HepG2 (cell line): ENCODE data around the gene EBF4. TPM values are rescaled to one million over a fixed set of nuclear protein-coding genes. Genes with fewer than 3 reads are reported as not detected.

ENCODE experiments used
- ATAC-seq: fragments of 200-7000 bp; cut with Tn5 transposase; 3 replicates; pipeline ENCODE4 v1.9.1; 2020; ENCODE audit warnings: mild to moderate bottlenecking, moderate library complexity
- BruUV-seq: library from RNA; stranded (reverse); fragments of 400-500 nt; replicated peaks from 2 replicates; lab custom pipeline; 2021; lab: Mats Ljungman, UMichigan
- CTCF ChIA-PET: fragments of 300-600 bp; formaldehyde crosslinking; extraction: SDS; loops from one replicate; lab custom pipeline; 2021; ENCODE audit warnings: low total read pairs, inconsistent platforms, low intra/inter-chr PET ratio; lab: Yijun Ruan, JAX
- POLR2A ChIA-PET: fragments of 350-600 bp; sonication (Branson Sonifier 250); formaldehyde crosslinking; loops from one replicate; lab custom pipeline; 2020; ENCODE audit warnings: antibody characterized with exemption, inconsistent platforms; lab: Yijun Ruan, JAX
- DNase-seq: peaks from one replicate; pipeline ENCODE4 v3.0.0-alpha.2; 2015; ENCODE audit warnings: low spot score
- FAIRE-seq: peaks from 3 replicates; lab custom pipeline; 2011; peaks lifted over from hg19 to GRCh38; lab: Jason Lieb, UNC
- H2AFZ ChIP-seq: one replicate; pipeline ENCODE4 v1.6.1; 2011; ENCODE audit warnings: low read length, inconsistent platforms
- H3K27ac ChIP-seq: fragments of 300-600 bp; 3 replicates; pipeline ENCODE4 v1.8.0; 2011; ENCODE audit warnings: mixed run types, mild to moderate bottlenecking, mixed read lengths, low read length, inconsistent platforms; ENCODE audit not compliant: insufficient read depth; ENCODE audit errors: extremely low read length
- H3K27me3 ChIP-seq, 2 experiments: fragments of 200-600 bp in 1 of 2; 2 replicates in 1 of 2; 3 replicates in 1 of 2; pipeline versions ENCODE4 v1.6.0 to v1.8.0; 2011; ENCODE audit warnings: low read length in 2 of 2, mild to moderate bottlenecking in 2 of 2, moderate library complexity in 2 of 2, inconsistent platforms in 1 of 2; ENCODE audit not compliant: insufficient read depth in 2 of 2, control insufficient read depth in 1 of 2
- H3K36me3 ChIP-seq, 2 experiments: fragments of 200-600 bp in 1 of 2; replicated peaks in 1 of 2; 2 replicates in 1 of 2; 3 replicates in 1 of 2; pipeline versions ENCODE4 v1.5.1 to v1.8.0; 2011; ENCODE audit warnings: low read length in 2 of 2, inconsistent platforms in 1 of 2; ENCODE audit not compliant: insufficient read depth in 2 of 2, control insufficient read depth in 1 of 2
- H3K4me1 ChIP-seq: 2 replicates; pipeline ENCODE4 v1.5.1; 2012; ENCODE audit warnings: low read length, inconsistent platforms; ENCODE audit not compliant: insufficient read depth
- H3K4me2 ChIP-seq: 2 replicates; pipeline ENCODE4 v1.6.0; 2011; ENCODE audit warnings: low read depth, low read length, inconsistent platforms
- H3K4me3 ChIP-seq, 3 experiments: fragments of 200-600 bp in 1 of 3; sonication (generic), shearing (Covaris generic) in 1 of 3; replicated peaks in 1 of 3; 2 replicates each; pipeline ENCODE4 v1.5.1; 2011 to 2016; ENCODE audit warnings: low read length in 3 of 3, inconsistent platforms in 2 of 3, low read depth in 2 of 3, mild to moderate bottlenecking in 2 of 3, control low read depth in 1 of 3, mixed read lengths in 1 of 3; ENCODE audit not compliant: insufficient read depth in 1 of 3
- H3K79me2 ChIP-seq: one replicate; pipeline ENCODE4 v1.6.1; 2011; ENCODE audit warnings: low read length, inconsistent platforms; ENCODE audit not compliant: insufficient read depth
- H3K9ac ChIP-seq: 2 replicates; pipeline ENCODE4 v1.6.0; 2011; ENCODE audit warnings: mild to moderate bottlenecking, low read depth, low read length, inconsistent platforms; ENCODE audit not compliant: insufficient read depth
- H3K9me3 ChIP-seq: 2 replicates; pipeline ENCODE4 v1.5.1; 2012; ENCODE audit warnings: mild to moderate bottlenecking, low read length
- H4K20me1 ChIP-seq: 2 replicates; pipeline ENCODE4 v1.6.0; 2011; ENCODE audit warnings: inconsistent platforms, mild to moderate bottlenecking, low read length, moderate library complexity; ENCODE audit not compliant: insufficient read depth
- AGO1 ChIP-seq: fragments of 200-400 bp; formaldehyde crosslinking; IDR thresholded peaks from 2 replicates; pipeline ENCODE4 v1.6.1; 2017; ENCODE audit warnings: mild to moderate bottlenecking, low read depth, low read length, moderate library complexity; ENCODE audit not compliant: poor library complexity, severe bottlenecking
- ATF1 ChIP-seq: IDR thresholded peaks from 2 replicates; pipeline ENCODE4 v1.6.1; 2016; ENCODE audit warnings: mild to moderate bottlenecking, control low read depth
- ATF3 ChIP-seq: sonication (generic); formaldehyde crosslinking; IDR thresholded peaks from 2 replicates; pipeline ENCODE4 v1.4.0; 2020; ENCODE audit warnings: missing genetic modification reagents
- NFAT5 ChIP-seq: sonication (generic); formaldehyde crosslinking; IDR thresholded peaks from 2 replicates; pipeline ENCODE4 v1.4.0; 2020; ENCODE audit warnings: missing genetic modification reagents
- NFE2 ChIP-seq: sonication (generic); formaldehyde crosslinking; IDR thresholded peaks from 2 replicates; pipeline ENCODE4 v1.4.0; 2020; ENCODE audit warnings: missing genetic modification reagents
- RXRB ChIP-seq: IDR thresholded peaks from 2 replicates; pipeline ENCODE4 v1.6.1; 2016; ENCODE audit warnings: borderline replicate concordance, missing genetic modification reagents, missing compliant biosample characterization
- TEAD2 ChIP-seq: sonication (generic); formaldehyde crosslinking; IDR thresholded peaks from 2 replicates; pipeline ENCODE4 v1.9.0; 2021; ENCODE audit warnings: missing genetic modification reagents
- THAP11 ChIP-seq: IDR thresholded peaks from 2 replicates; pipeline ENCODE4 v1.6.1; 2016; ENCODE audit warnings: missing biosample characterization, missing genetic modification reagents
- ZFP91 ChIP-seq: sonication (generic); formaldehyde crosslinking; IDR thresholded peaks from 2 replicates; pipeline ENCODE4 v1.9.0; 2022; ENCODE audit warnings: missing genetic modification reagents, mild to moderate bottlenecking, borderline replicate concordance
- ZNF121 ChIP-seq: sonication (generic); formaldehyde crosslinking; IDR thresholded peaks from 2 replicates; pipeline ENCODE4 v1.5.0; 2020; ENCODE audit warnings: mild to moderate bottlenecking, missing genetic modification reagents
- ZNF17 ChIP-seq: sonication (generic); formaldehyde crosslinking; IDR thresholded peaks from 2 replicates; pipeline ENCODE4 v1.5.0; 2020; ENCODE audit warnings: mild to moderate bottlenecking, missing genetic modification reagents
- ZNF224 ChIP-seq: sonication (generic); formaldehyde crosslinking; IDR thresholded peaks from 2 replicates; pipeline ENCODE4 v1.5.0; 2020; ENCODE audit warnings: mild to moderate bottlenecking, missing genetic modification reagents
- ZNF251 ChIP-seq: sonication (generic); formaldehyde crosslinking; IDR thresholded peaks from 2 replicates; pipeline ENCODE4 v1.9.0; 2021; ENCODE audit warnings: mild to moderate bottlenecking, missing genetic modification reagents
- WGBS: methylation state at CpG from one replicate; pipeline ENCODE4 v1.1.6; 2017; ENCODE audit warnings: low lambda C conversion rate; 5-methylcytosine and 5-hydroxymethylcytosine counted together
- in situ Hi-C: cut with HindIII; loops from 2 replicates; pipeline ENCODE4 v1.10.0; 2017; ENCODE audit warnings: low pct_unique_long_range_greater_than_20kb; ENCODE audit not compliant: extremely low pct_ligation_motif_present
- intact Hi-C: fragments of 100-400 bp; cut with micrococcal nuclease; formaldehyde crosslinking; loops from one replicate; pipeline ENCODE4 v1.10.0; 2022; ENCODE audit not compliant: unreplicated experiment
- polyA plus RNA-seq, 8 experiments: library from polyadenylated mRNA; depleted of rRNA in 3 of 8; stranded (reverse) in 7 of 8; unstranded in 1 of 8; fragments of >200 nt; fragmentation: Illumina TruSeq in 4 of 8; extraction: Trizol in 4 of 8; gene quantifications; 2 replicates each; pipeline versions ENCODE4 v1.2.1 to v1.2.3, GENCODE V29; 2011 to 2016; ENCODE audit warnings: low read depth in 4 of 8, missing spikeins in 1 of 8, mixed read lengths in 1 of 8; ENCODE audit not compliant: insufficient read depth in 1 of 8
- total RNA-seq, 5 experiments: library from RNA; depleted of rRNA; stranded (reverse); fragments of >200 nt; fragmentation: Illumina TruSeq; extraction: Trizol; gene quantifications; 2 replicates each; pipeline ENCODE4 v1.2.3, GENCODE V29; 2016; ENCODE audit warnings: low read depth in 1 of 5
- TF ChIP-seq, protein P1 (sequence below): sonication (generic); formaldehyde crosslinking; IDR thresholded peaks from 2 replicates; pipeline ENCODE4 v1.5.0; 2020; ENCODE audit warnings: missing genetic modification reagents, mild to moderate bottlenecking, borderline replicate concordance
- TF ChIP-seq, protein P2 (sequence below): sonication (generic); formaldehyde crosslinking; IDR thresholded peaks from 2 replicates; pipeline ENCODE4 v1.8.0; 2022; ENCODE audit warnings: mild to moderate bottlenecking, missing genetic modification reagents, borderline replicate concordance

EBF4 gene
- total and polyA plus RNA-seq, 2 of the 13 experiments (the other 11 are each of a cell fraction or from before 2014, with no cell fraction given), result 0.84 to 2.2 TPM

DNA sequence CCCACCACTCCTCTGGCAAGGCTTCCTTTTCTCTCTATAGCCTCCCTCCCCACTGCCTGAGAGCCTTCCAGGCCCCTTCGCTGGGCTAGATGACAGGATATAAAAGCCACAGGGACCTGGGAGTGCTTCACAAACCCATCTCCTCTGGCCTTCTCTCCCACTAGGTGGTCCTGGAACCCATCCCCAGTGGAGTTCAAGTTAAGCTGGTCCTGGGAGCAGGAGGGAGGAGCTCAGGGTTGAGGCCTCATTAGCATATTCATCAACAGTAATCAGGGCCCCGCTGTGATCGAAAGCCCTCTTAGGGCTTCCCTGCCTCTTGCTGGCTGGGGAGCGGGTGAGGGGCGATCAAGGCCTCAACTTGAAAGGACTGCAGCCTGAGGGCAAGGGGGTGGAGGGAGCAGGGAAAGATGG lies 9.1 kb downstream of the EBF4 start:
- Histone ChIP-seq H3K27me3 (peaks cover 29 to 84% of the 10 kb centered on the region in 2 experiments; a peak in 4 of 5 replicates), H3K9ac (no peak overlapping the region), H3K4me3 (no peak overlapping the region), H3K4me2 (no peak overlapping the region), H2AFZ (no peak overlapping the region), H3K79me2 (no peaks in the 10 kb centered on the region)
- POLR2A ChIA-PET, result no interaction called here
- ATAC-seq, result no peak
- intact Hi-C loops, result no loop called here
- no peak for TF ChIP-seq AGO1
- TF ChIP-seq, protein P1, sequence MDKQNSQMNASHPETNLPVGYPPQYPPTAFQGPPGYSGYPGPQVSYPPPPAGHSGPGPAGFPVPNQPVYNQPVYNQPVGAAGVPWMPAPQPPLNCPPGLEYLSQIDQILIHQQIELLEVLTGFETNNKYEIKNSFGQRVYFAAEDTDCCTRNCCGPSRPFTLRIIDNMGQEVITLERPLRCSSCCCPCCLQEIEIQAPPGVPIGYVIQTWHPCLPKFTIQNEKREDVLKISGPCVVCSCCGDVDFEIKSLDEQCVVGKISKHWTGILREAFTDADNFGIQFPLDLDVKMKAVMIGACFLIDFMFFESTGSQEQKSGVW, result no peak
- TF ChIP-seq, protein P2, sequence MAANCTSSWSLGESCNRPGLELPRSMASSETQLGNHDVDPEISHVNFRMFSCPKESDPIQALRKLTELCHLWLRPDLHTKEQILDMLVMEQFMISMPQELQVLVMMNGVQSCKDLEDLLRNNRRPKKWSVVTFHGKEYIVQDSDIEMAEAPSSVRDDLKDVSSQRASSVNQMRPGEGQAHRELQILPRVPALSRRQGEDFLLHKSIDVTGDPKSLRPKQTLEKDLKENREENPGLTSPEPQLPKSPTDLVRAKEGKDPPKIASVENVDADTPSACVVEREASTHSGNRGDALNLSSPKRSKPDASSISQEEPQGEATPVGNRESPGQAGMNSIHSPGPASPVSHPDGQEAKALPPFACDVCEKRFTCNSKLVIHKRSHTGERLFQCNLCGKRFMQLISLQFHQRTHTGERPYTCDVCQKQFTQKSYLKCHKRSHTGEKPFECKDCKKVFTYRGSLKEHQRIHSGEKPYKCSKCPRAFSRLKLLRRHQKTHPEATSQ (CRISPR knock-in tag), result no peak
- TF ChIP-seq ZFP91 (CRISPR knock-in tag), result no peak
- TF ChIP-seq NFAT5 (CRISPR knock-in tag), result no peak
- no peak for TF ChIP-seq TEAD2 (CRISPR knock-in tag)
- no peak for TF ChIP-seq RXRB (CRISPR knock-in tag)
- no peak for TF ChIP-seq ZNF17
- TF ChIP-seq ZNF224 (CRISPR knock-in tag), result no peak
- no peak for TF ChIP-seq ATF1 (CRISPR knock-in tag)
- no peak for TF ChIP-seq ZNF121
- no peak for TF ChIP-seq ATF3 (CRISPR knock-in tag)
- TF ChIP-seq THAP11, result no peak
- no peak for TF ChIP-seq NFE2
- no peak for TF ChIP-seq ZNF251 (CRISPR knock-in tag)
- TF ChIP-seq, all 625 proteins: peak for 0
- CTCF ChIA-PET, result no interaction called here
- BruUV-seq, result no TSS peak
- in situ Hi-C loops, result no loop called here
- WGBS, result 52% methylated on average over 5 of the region's 5 CpGs
- FAIRE-seq, result no peak
- no peaks in the 10 kb centered on the region for H3K36me3 ChIP-seq
- no peak for DNase-seq
- H3K9me3 ChIP-seq, result no peaks in the 10 kb centered on the region
- H3K27ac ChIP-seq, result no peak overlapping the region
- peaks cover 26% of the 10 kb centered on the region for H3K4me1 ChIP-seq
- H4K20me1 ChIP-seq, result peaks cover 4% of the 10 kb centered on the region; the same call in 1 of the 2 replicates
